ENCODE measurements around the gene CYP4F12. TPM values are rescaled to one million over a fixed set of nuclear protein-coding genes. Genes with fewer than 3 reads are reported as not detected.
A peak's percentile ranks its signal among the peaks of the same experiment; 100 is the strongest.

CYP4F12 gene
- total and polyA plus RNA-seq, 10 of the 15 experiments (the other 5 are each of a cell fraction or from before 2014, with no cell fraction given): 0.12 to 0.20 TPM; not detected in 8

GRCh38 chr19:15717809-15718208 lies 44.9 kb downstream of the CYP4F12 start:
- in situ Hi-C loops (cut with MboI) (no loop called here), intact Hi-C loops (cut with micrococcal nuclease; ENCODE audit: unreplicated experiment) (no loop called here)
- Histone ChIP-seq H3K4me1 (ENCODE audit: control insufficient read depth, insufficient read depth, low read length) (no peaks in the 10 kb centered on the region), H3K9me3 (replicated peaks; ENCODE audit: control insufficient read depth, insufficient read depth, low read length) (no peaks in the 10 kb centered on the region), H2AFZ (ENCODE audit: control insufficient read depth, low read depth, low read length) (no peak overlapping the region), H3K4me3 (no peak overlapping the region), H3K9ac (ENCODE audit: control insufficient read depth, insufficient read depth, low read length) (no peak overlapping the region), H3K27ac (ENCODE audit: control insufficient read depth, insufficient read depth) (no peak overlapping the region), H3K27me3 (replicated peaks in 1 of 2; ENCODE audit: control insufficient read depth in 2 of 2, insufficient read depth in 2 of 2, low read length in 1 of 2) (no peaks in the 10 kb centered on the region), H3K36me3 (ENCODE audit: control insufficient read depth in 2 of 2, insufficient read depth in 2 of 2, low read length in 1 of 2) (no peaks in the 10 kb centered on the region), H3K4me2 (ENCODE audit: control insufficient read depth, insufficient read depth) (no peak overlapping the region), H3K79me2 (ENCODE audit: control insufficient read depth, insufficient read depth, low read length) (no peaks in the 10 kb centered on the region), H4K20me1 (ENCODE audit: control insufficient read depth, insufficient read depth) (no peaks in the 10 kb centered on the region)
- BruUV-seq (replicated peaks): no TSS peak
- ChIA-PET RAD21 (ENCODE audit: unreplicated experiment) (no interaction called here), CTCF (interaction anchor here (0.7 kb wide), 1 partner anchor 56 kb away, joined by 3 read pairs; no protein-coding TSS in a partner anchor), SMC1A (ENCODE audit: uncharacterized antibody, unreplicated experiment) (no interaction called here), POLR2A (no interaction called here)
- ATAC-seq: no peak
- no peak for FAIRE-seq
- TF ChIP-seq RCOR1 (conservative IDR thresholded peaks at IDR 0.05; ENCODE audit: low read depth, low read length) (no peak), BHLHE40 (IDR thresholded peaks at IDR 0.05; ENCODE audit: borderline replicate concordance in 1 of 2, low read depth in 2 of 2, low read length in 1 of 2) (no peak), TCF3 (IDR thresholded peaks at IDR 0.05; ENCODE audit: borderline replicate concordance, insufficient read depth, low read depth, low read length) (no peak), CBX5 (IDR thresholded peaks at IDR 0.05; ENCODE audit: low read depth) (no peak), REST (IDR thresholded peaks at IDR 0.05; ENCODE audit: low read depth, low read length) (peak; percentile 70; the same call in 1 of the 2 replicates), JUNB (IDR thresholded peaks at IDR 0.05) (no peak), LARP7 (IDR thresholded peaks at IDR 0.05) (no peak), PAX8 (IDR thresholded peaks at IDR 0.05) (no peak), NKRF (conservative IDR thresholded peaks at IDR 0.05) (no peak)
- DNase-seq (ENCODE audit: low read depth, low spot score): no peak
- WGBS (ENCODE audit: insufficient coverage, insufficient replicate concordance, low lambda C conversion rate, missing lambda C conversion rate): 1% methylated on average over 6 of the region's 6 CpGs

Data from GM12878 (cell line).